Retinal pigment epithelial cell (primary cell): ENCODE results near the gene ADAM23.

Source experiments
- DNase-seq: peaks from one replicate; pipeline ENCODE4 v3.0.0-alpha.2; 2010; ENCODE audit warnings: low read depth
- H3K4me3 ChIP-seq: 2 replicates; pipeline ENCODE4 v1.5.1; 2011; ENCODE audit warnings: mild to moderate bottlenecking, low read length, control low read depth, moderate library complexity
- CTCF ChIP-seq: conservative IDR thresholded peaks from 2 replicates; pipeline ENCODE4 v1.5.1; 2011; ENCODE audit warnings: low read depth, low read length, control low read depth, inconsistent platforms

The ADAM23 gene

GRCh38 chr2:206642075-206643025 lies 199.0 kb downstream of the ADAM23 start, which contains the start of gene FAM237A:
Gene FAM237A (plus strand): TSS chr2:206642487. CDS start chr2:206644237, 1,750 bp downstream.
- peak; percentile 19 for DNase-seq
- peak within 1 kb of the TSS; percentile 12 for H3K4me3 ChIP-seq

GRCh38 chr2:206647985-206648384 lies 204.7 kb downstream of the ADAM23 start:
- no peak for TF ChIP-seq CTCF
- no peak overlapping the region for H3K4me3 ChIP-seq
- DNase-seq, result no peak

More at GRCh38 chr2:206642075-206643025, 199.0 kb downstream of the ADAM23 start, which contains the start of gene FAM237A:
- no peak for TF ChIP-seq CTCF

GRCh38 chr2:206657087-206657486 lies 213.8 kb downstream of the ADAM23 start:
- TF ChIP-seq CTCF, result no peak
- DNase-seq, result no peak

GRCh38 chr2:206665251-206665650 lies 221.9 kb downstream of the ADAM23 start:
- DNase-seq, result no peak
- H3K4me3 ChIP-seq, result no peak overlapping the region
- TF ChIP-seq CTCF, result no peak

More at GRCh38 chr2:206657087-206657486, 213.8 kb downstream of the ADAM23 start:
- no peak overlapping the region for H3K4me3 ChIP-seq
